Transverse colon (tissue), 4 donors: ENCODE measurements around the gene GKN1. TPM values are rescaled to one million over a fixed set of nuclear protein-coding genes. Genes with fewer than 3 reads are reported as not detected.
A peak's percentile ranks its signal among the peaks of the same experiment; 100 is the strongest.

ENCODE experiments used
- DNase-seq: peaks from one replicate; pipeline ENCODE4 v3.0.0-alpha.2; 2019
- H3K27ac ChIP-seq, 4 donors: fragments of 200-600 bp; sonication (generic); 2 replicates each; pipeline ENCODE4 v1.5.1; 2016 to 2018; ENCODE audit warnings: inconsistent platforms in 4 of 4
- H3K27me3 ChIP-seq: fragments of 200-600 bp; sonication (generic); 2 replicates; pipeline ENCODE4 v1.5.1; 2017; ENCODE audit warnings: inconsistent platforms
- H3K36me3 ChIP-seq, 4 donors: fragments of 200-600 bp; sonication (generic); 2 replicates each; pipeline ENCODE4 v1.5.1; 2017 to 2019; ENCODE audit warnings: inconsistent platforms in 4 of 4
- H3K4me1 ChIP-seq, 4 donors: fragments of 200-600 bp; sonication (generic); 2 replicates each; pipeline ENCODE4 v1.5.1; 2017 to 2020; ENCODE audit warnings: inconsistent platforms in 4 of 4
- H3K4me3 ChIP-seq, 4 donors: fragments of 200-600 bp; sonication (generic); 1 replicate in 1 of 4; 2 replicates in 3 of 4; pipeline versions ENCODE4 v1.5.1 to v1.6.1; 2017 to 2019; ENCODE audit warnings: inconsistent platforms in 4 of 4
- H3K9me3 ChIP-seq, 2 donors: fragments of 200-600 bp; sonication (generic); 2 replicates each; pipeline ENCODE4 v1.5.1; 2017 to 2019; ENCODE audit warnings: inconsistent platforms in 2 of 2
- EP300 ChIP-seq: sonication (generic); formaldehyde crosslinking; IDR thresholded peaks from one replicate; pipeline ENCODE4 v1.6.1; 2017; ENCODE audit warnings: antibody characterized with exemption, low read depth
- POLR2A ChIP-seq: fragments of 450-650 bp; IDR thresholded peaks from one replicate; pipeline ENCODE4 v1.6.1; 2016; ENCODE audit warnings: antibody characterized with exemption, mild to moderate bottlenecking, moderate library complexity
- POLR2AphosphoS5 ChIP-seq, 3 donors: sonication (generic); formaldehyde crosslinking; IDR thresholded peaks; one replicate each; pipeline ENCODE4 v1.6.1; 2016; ENCODE audit warnings: antibody characterized with exemption in 3 of 3
- WGBS, 2 donors: methylation state at CpG; one replicate each; pipeline ENCODE4 v1.1.5; 2018; ENCODE audit warnings: low coverage in 1 of 2; 5-methylcytosine and 5-hydroxymethylcytosine counted together
- in situ Hi-C, 4 donors: fragments of 200-750 bp; cut with MboI; loops; one replicate each; pipeline versions ENCODE4 v1.15.0 to v1.15.1; 2017; ENCODE audit warnings: low sequenced_read_pairs in 3 of 4, low pct_ligation_motif_present in 1 of 4, low pct_unique_long_range_greater_than_20kb in 1 of 4
- intact Hi-C: fragments of 100-400 bp; cut with DNase I; formaldehyde crosslinking; loops from one replicate; pipeline ENCODE4 v1.15.1; 2023; ENCODE audit warnings: low total_unique reads
- total RNA-seq, 4 donors: library from RNA; depleted of rRNA; stranded (reverse); fragments of >200 nt; gene quantifications; one replicate each; pipeline ENCODE4 v1.1.0, GENCODE V29; 2016
- TF ChIP-seq, protein P1 (sequence below), 5 experiments: fragments of 200-600 bp in 3 of 5; fragments of 450-650 bp in 2 of 5; sonication (generic) in 3 of 5; IDR thresholded peaks; 1 replicate in 2 of 5; 2 replicates in 3 of 5; pipeline ENCODE4 v1.5.1; 2016 to 2017; ENCODE audit warnings: antibody characterized with exemption in 5 of 5, inconsistent platforms in 3 of 5, mild to moderate bottlenecking in 2 of 5, moderate library complexity in 1 of 5

The GKN1 gene, protein sequence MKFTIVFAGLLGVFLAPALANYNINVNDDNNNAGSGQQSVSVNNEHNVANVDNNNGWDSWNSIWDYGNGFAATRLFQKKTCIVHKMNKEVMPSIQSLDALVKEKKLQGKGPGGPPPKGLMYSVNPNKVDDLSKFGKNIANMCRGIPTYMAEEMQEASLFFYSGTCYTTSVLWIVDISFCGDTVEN
- total RNA-seq: not detected

DNA sequence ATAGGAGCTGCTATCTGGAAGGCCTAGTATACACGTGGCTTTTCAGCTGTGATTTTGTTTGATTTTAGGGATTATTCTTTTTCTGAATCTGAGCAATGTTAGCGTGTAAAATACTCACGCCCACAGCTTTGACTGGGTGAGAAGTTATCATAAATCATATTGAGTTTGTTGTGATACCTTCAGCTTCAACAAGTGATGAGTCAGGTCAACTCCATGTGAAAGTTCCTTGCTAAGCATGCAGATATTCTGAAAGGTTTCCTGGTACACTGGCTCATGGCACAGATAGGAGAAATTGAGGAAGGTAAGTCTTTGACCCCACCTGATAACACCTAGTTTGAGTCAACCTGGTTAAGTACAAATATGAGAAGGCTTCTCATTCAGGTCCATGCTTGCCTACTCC, at the start of gene GKN1:
TSS of gene GKN1 (plus strand) at position 386 of the 400 bp plus-strand sequence. CDS start 42 bp downstream, outside the sequence.
- Histone ChIP-seq H3K4me3 (no peak within 1 kb of the TSS), H3K27ac (no peak within 1 kb of the TSS), H3K4me1 (no peaks in the 10 kb centered on the region), H3K9me3 (no peaks in the 10 kb centered on the region), H3K27me3 (peaks cover 7% of the 10 kb centered on the region), H3K36me3 (no peaks in the 10 kb centered on the region)
- in situ Hi-C loops (no loop called here), intact Hi-C loops (no loop called here)
- WGBS, 2 donors: 44 to 52% methylated on average over 3 of the region's 3 CpGs
- no peak for DNase-seq
- TF ChIP-seq, protein P1, sequence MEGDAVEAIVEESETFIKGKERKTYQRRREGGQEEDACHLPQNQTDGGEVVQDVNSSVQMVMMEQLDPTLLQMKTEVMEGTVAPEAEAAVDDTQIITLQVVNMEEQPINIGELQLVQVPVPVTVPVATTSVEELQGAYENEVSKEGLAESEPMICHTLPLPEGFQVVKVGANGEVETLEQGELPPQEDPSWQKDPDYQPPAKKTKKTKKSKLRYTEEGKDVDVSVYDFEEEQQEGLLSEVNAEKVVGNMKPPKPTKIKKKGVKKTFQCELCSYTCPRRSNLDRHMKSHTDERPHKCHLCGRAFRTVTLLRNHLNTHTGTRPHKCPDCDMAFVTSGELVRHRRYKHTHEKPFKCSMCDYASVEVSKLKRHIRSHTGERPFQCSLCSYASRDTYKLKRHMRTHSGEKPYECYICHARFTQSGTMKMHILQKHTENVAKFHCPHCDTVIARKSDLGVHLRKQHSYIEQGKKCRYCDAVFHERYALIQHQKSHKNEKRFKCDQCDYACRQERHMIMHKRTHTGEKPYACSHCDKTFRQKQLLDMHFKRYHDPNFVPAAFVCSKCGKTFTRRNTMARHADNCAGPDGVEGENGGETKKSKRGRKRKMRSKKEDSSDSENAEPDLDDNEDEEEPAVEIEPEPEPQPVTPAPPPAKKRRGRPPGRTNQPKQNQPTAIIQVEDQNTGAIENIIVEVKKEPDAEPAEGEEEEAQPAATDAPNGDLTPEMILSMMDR (IDR thresholded peaks at IDR 0.05): no peak
- TF ChIP-seq POLR2A (no peak), POLR2AphosphoS5 (IDR thresholded peaks at IDR 0.05) (no peak), EP300 (no peak)

DNA sequence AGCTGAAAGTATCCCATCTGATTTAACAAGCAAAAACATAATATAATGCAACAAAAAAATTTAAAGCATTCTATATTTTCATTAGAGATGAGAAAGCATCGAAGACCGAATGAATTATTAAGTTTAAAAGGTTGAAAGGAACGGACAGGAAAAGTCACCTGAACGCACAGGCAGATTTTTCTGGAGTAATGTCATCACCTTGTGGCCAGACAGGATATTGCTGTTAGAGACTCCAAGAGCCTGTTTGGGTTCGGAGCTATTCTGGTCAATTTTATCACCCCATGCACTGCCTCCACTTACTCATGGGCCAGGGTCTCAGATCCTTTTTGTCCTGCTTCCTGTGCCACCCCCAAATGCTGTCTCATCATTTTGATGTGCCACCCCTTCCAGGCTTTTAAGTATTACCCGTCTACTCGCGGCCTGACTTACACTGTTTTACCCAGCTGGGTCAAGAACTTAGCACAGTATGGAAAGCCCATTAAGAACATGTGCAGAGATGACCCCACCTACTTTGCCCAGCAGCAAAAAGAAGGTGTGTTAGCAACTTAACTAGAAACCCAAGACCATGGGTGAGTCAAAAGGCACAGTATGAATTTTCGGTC, 49.0 kb upstream of the GKN1 start:
- no peaks in the 10 kb centered on the region for H3K27me3 ChIP-seq
- 21 to 46% methylated on average over 6 to 9 of the region's 9 CpGs for WGBS, 2 donors

DNA sequence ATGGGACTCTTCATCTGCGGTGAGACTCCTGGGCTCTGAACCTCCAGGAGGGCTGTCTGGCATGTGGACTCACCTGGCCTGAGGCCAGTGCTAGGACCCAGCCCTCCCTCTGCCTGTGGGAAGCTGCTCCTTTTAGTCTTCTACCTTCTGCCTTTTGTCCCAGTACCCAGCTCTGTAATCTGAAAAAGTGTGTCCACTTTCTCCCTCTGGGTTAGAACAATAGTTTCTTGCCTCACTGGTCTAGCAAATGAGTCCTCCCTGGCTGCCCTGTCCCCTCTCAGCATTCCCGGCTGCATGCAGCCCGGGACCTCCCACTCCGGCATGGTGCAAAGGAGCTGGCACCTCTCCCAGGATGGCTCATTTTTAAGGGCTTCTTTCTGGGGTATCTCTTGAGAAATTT, 47.6 kb upstream of the GKN1 start:
- in situ Hi-C loops (loop anchor here in 1 of 4 donors (10.0 kb wide), 1 partner anchor 442 kb away; no protein-coding TSS in a partner anchor), intact Hi-C loops (loop anchor here (10.0 kb wide), 1 partner anchor 462 kb away; the partner anchor contains the start of genes APLF and FBXO48)
- no peak overlapping the region for H3K4me3 ChIP-seq
- H3K4me1 ChIP-seq: no peaks in the 10 kb centered on the region
- WGBS, 2 donors: 50 to 69% methylated on average over 1 to 4 of the region's 4 CpGs
- no peaks in the 10 kb centered on the region for H3K36me3 ChIP-seq
- no peak for DNase-seq
- H3K27me3 ChIP-seq: no peaks in the 10 kb centered on the region
- H3K27ac ChIP-seq: no peak overlapping the region
- no peaks in the 10 kb centered on the region for H3K9me3 ChIP-seq
- TF ChIP-seq POLR2A: no peak
- no peak for TF ChIP-seq EP300
- TF ChIP-seq POLR2AphosphoS5 (IDR thresholded peaks at IDR 0.05): no peak
- TF ChIP-seq, protein P1 (IDR thresholded peaks at IDR 0.05): no peak

More for the DNA sequence above, 49.0 kb upstream of the GKN1 start:
- no peak for DNase-seq
- intact Hi-C loops (loop anchor here (10.0 kb wide), 1 partner anchor 461 kb away; the partner anchor contains the start of genes APLF and FBXO48), in situ Hi-C loops (loop anchor here in 1 of 4 donors (10.0 kb wide), 1 partner anchor 441 kb away; no protein-coding TSS in a partner anchor)
- no peak for TF ChIP-seq POLR2AphosphoS5 (IDR thresholded peaks at IDR 0.05)
- TF ChIP-seq, protein P1 (IDR thresholded peaks at IDR 0.05): peak; percentile 80 to 92 (median 91)
- no peak for TF ChIP-seq POLR2A
- no peak for TF ChIP-seq EP300
- Histone ChIP-seq H3K9me3 (no peaks in the 10 kb centered on the region), H3K4me3 (no peak overlapping the region), H3K4me1 (no peaks in the 10 kb centered on the region), H3K36me3 (no peaks in the 10 kb centered on the region), H3K27ac (no peak overlapping the region)

DNA sequence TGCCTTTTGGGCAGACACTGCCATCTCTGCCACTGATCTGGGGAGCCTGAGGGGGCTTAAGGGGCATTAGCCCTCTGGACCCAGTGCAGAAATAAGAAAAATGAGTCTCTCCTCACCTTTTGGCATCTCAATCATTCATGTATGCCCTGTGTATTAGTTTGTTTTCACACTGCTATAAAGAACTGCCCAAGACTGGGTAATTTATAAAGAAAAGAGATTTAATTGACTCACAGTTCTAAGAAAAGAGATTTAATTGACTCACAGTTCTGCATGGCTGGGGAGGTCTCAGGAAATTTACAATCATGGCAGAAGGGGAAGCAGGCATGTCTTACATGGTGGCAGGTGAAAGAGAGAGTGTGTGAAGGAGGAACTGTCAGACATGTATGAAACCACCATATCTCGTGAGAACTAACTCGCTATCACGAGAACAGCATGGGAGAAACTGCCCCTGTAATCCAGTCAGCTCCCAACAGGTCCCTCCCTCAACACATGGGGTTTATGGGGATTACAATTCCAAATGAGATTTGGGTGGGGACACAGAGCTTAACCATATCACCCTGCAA, 43.2 kb upstream of the GKN1 start:
- intact Hi-C loops (no loop called here), in situ Hi-C loops (no loop called here)
- Histone ChIP-seq H3K36me3 (no peaks in the 10 kb centered on the region), H3K4me3 (no peak overlapping the region), H3K9me3 (no peaks in the 10 kb centered on the region), H3K4me1 (no peaks in the 10 kb centered on the region), H3K27me3 (no peaks in the 10 kb centered on the region), H3K27ac (no peak overlapping the region)
- 83 to 96% methylated on average over 3 of the region's 3 CpGs for WGBS, 2 donors
- TF ChIP-seq POLR2A (no peak), EP300 (no peak), POLR2AphosphoS5 (IDR thresholded peaks at IDR 0.05) (no peak)
- TF ChIP-seq, protein P1 (IDR thresholded peaks at IDR 0.05): no peak
- no peak for DNase-seq
